Astrocyte of the hippocampus (primary cell): ENCODE data around the gene CYP46A1.
"Not testable (repeated sequence)": the region's sequence is repeated elsewhere in the genome, so short reads cannot be mapped to it uniquely, and the experiment has no call there.

Source experiments
- DNase-seq: peaks from one replicate; pipeline ENCODE4 v3.0.0; 2011; ENCODE audit warnings: low read depth, low spot score

The CYP46A1 gene

DNA sequence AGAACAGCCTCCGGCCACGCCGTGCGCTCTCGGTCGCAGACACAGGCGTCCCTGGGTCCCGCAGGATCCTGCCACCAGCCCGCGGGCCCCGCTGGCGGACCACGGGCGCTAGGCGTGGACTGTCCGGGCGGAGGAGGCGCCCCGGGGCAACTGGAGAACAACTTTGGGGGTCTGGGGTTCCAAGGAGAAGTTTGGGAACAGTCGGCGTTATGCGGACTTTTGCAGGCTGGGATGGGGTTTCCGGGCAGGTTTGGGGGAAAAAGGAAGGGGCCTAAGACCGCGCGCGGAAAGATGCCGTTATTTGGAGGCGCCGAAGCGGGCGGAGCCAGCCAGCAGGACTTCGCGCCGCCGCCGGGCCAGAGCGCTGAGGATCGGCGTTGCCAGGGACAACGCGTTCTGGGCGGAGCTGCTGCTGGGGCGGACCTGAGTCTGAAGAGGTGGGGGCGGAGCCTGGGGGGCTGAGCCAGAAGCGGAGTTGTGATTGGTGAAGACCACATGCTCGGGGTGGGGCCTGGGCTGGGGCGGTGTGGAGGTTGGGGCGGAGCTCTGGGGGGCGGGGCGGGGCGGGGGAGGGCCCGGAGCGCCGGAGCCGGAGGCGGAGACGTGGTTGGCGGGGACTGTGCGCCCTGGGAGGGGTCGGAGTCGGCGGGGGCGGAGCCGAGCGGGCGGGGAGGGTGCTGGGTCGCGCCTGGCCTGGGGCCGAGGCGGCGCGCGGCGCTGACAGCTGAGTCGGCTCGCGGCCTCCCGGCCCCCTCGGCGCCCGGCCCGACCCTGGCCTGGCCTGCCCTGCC, at the start of gene CYP46A1:
Gene CYP46A1 (plus strand): TSS at position 680 of the 791 bp plus-strand sequence. CDS start 120 bp downstream, outside the sequence.
- DNase-seq, result peak; percentile 100

- DNase-seq, result no peak
These were observed 49.7 kb upstream of the CYP46A1 start for GRCh38 chr14:99634443-99634842.

- DNase-seq, result no peak
These were observed 49.0 kb upstream of the CYP46A1 start for GRCh38 chr14:99635116-99635515.

- no peak for DNase-seq
These were observed 47.6 kb upstream of the CYP46A1 start for GRCh38 chr14:99636487-99636886.

GRCh38 chr14:99637624-99638023, 46.5 kb upstream of the CYP46A1 start:
- DNase-seq, result no peak

GRCh38 chr14:99642771-99643170, 41.3 kb upstream of the CYP46A1 start:
- not testable (repeated sequence) for DNase-seq

GRCh38 chr14:99643343-99643742, 40.8 kb upstream of the CYP46A1 start:
- DNase-seq, result no peak

DNA sequence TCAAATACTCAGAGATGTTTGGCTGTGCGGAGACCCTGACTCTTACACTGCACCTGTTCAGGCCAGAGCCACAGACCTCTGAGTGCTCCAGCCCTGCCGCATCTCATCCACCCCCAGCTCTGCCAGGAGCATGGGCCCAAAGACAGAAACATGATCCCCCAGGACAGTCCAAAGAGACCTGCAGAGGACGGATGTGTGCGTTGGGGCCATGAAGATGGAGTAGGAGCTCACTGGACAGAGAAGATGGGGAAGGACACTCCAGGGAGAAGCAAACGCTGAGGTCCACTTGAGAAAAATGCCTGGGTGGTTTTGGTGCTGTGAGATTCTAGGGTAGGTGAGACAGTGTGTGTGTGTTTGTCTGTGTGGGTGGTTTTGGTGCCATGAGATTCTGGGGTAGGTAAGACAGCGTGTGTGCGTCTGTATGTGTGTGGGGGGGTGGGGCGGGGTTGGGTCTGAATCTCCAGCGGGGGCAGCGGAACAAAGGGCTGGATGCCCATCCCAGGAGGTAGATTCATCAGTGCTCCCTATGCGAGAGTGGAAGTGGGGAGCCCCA, 40.0 kb upstream of the CYP46A1 start:
- no peak for DNase-seq

DNA sequence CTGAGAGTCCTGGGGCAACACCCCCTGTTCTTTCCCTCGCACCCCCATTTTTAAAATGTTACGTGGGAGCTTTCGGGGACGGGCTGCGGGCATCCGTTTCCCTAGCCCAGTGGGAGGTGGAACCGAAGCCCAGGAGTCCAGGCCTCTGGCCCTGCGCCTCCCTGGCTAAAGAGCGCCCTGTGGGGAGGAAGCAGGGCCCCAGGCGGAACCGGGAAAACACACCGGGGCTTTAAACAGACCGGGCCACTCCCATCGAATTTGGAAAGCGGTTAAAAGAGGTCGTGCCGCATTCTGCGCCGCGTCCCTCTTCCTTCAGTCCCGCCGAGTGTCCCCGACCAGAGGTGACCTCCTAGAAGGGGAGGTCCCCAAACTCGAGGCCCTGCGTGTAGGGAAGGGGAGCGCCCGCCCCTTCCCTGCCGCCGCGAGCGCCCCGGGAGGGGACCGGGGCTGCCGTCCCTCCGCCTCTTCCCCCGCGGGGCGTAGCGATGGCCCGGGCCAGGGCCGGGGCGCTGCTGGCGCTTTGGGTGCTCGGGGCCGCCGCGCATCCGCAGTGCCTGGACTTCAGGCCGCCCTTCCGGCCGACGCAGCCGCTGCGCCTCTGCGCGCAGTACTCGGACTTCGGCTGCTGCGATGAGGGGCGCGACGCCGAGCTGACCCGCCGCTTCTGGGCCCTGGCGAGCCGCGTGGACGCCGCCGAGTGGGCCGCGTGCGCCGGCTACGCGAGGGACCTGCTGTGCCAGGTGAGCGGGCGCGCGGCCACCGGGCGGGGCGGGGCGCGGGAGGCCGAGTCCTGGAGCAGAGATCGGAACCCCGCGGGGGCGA, 39.2 kb upstream of the CYP46A1 start, which contains the start of gene HHIPL1:
Gene HHIPL1 (plus strand): TSS at position 407 of the 822 bp plus-strand sequence. CDS start 79 bp downstream, at position 486.
- DNase-seq, result peak; percentile 67

GRCh38 chr14:99645545-99646505, 38.3 kb upstream of the CYP46A1 start:
- no peak for DNase-seq

GRCh38 chr14:99647411-99647810, 36.7 kb upstream of the CYP46A1 start:
- peak; percentile 66 for DNase-seq

GRCh38 chr14:99648027-99648784, 35.9 kb upstream of the CYP46A1 start:
- peak; percentile 67 for DNase-seq

DNA sequence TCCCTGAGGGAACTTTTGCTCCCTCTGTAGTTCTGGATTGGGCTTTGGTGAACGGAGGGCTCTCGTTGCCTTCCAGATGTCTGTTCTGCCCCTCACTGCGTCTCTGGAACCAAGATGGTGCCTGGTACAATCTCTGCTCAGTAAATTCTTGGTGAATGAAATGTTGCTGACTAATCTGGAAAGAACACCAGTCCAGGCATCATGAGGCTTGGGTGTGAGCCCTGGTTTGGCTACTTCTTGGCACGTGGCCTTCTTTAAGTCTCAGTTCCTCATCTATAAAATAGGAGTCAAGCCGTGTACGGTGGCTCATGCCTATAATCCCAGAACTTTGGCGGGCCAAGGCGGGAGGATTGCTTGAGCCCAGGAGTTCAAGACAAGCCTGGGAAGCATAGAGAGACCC, 34.9 kb upstream of the CYP46A1 start:
- DNase-seq, result peak; percentile 75

DNA sequence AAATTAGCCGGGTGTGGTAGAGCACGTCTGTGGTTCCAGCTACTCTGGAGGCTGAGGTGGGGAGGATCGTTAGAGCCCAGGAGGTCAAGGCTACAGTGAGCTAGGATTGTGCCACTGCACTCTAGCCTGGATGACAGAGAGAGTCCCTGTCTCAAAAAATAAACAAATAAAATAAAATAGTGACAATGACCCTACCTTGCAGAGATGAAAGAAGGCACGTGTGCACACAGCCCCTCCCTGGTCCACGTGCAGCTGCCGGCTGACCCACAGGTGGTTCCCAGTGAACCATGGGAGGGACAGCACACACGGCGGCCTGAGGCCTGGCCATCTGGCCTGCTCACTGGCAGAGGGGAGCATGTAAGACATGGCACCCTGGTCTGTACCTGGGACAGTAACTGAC, 34.5 kb upstream of the CYP46A1 start:
- no peak for DNase-seq

- no peak for DNase-seq
These were observed 33.9 kb upstream of the CYP46A1 start for GRCh38 chr14:99650189-99650588.

DNA sequence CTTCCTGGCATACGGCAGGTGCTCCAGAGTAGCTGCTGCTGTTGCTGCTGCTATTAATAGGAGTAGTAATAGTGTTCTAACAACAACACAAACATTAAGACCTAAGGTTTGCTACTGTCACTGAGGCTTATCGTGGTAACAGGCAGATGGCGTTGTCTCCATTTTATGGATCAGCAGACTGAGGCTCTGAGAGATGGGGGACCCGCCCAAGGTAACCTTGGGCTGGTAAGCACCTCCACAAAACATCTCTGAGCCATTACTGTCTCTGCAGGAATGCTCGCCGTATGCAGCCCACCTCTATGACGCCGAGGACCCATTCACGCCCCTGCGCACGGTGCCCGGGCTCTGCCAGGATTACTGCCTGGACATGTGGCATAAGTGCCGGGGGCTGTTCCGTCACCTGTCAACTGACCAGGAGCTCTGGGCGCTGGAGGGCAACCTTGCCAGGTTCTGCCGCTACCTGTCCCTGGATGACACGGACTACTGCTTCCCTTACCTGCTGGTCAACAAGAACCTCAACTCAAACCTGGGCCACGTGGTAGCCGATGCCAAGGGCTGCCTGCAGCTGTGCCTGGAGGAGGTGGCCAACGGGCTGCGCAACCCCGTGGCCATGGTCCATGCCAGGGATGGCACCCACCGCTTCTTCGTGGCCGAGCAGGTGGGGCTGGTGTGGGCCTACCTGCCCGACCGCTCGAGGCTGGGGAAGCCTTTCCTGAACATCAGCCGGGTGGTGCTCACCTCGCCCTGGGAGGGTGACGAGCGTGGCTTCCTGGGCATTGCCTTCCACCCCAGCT, 31.9 kb upstream of the CYP46A1 start:
- no peak for DNase-seq

DNA sequence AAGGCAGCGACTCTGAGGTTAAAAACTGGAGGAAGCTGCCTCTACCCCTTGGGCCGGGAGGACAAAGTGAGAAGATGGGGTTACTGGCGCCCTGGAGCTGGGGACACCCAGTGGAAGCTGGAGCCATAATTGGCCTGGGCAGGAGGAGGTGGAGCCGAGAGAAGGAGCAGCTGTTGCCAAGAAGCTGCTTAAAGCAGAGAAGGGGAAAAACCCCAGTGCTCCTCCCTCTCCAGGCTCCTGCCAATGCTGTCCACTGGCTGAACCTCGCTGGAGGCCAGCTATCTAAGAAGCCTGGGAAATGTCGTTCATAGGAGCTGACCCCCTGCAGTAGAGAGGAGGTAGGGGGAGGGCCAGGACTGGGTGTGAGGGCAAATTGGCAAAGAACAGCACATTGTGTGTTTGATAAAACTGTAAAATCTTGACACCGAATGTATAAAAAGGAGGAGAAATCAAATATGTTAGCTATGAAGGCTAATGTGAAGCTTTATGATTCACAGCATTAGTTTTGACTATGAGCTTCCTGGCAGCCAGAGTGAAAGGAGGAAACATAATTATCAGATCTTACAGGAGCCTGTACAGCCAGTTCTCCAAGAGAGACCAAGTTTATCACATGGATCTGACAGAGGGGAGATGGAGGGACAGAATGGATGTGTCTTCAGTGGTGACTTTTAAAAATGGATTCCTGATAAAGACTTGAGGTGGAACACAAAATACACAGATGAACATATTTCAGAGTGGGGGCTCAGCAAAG, 29.7 kb upstream of the CYP46A1 start:
- DNase-seq, result peak; percentile 88

- no peak for DNase-seq
These were observed 28.6 kb upstream of the CYP46A1 start for GRCh38 chr14:99655521-99655920.

GRCh38 chr14:99656171-99656570, 27.9 kb upstream of the CYP46A1 start:
- DNase-seq, result no peak
